ENCODE results near the gene FNDC8. TPM values are rescaled to one million over a fixed set of nuclear protein-coding genes. Genes with fewer than 3 reads are reported as not detected.
"Not testable (repeated sequence)": the region's sequence is repeated elsewhere in the genome, so short reads cannot be mapped to it uniquely, and the experiment has no call there.

The FNDC8 gene
- total RNA-seq, 2 donors from 2014 or later, result not detected

DNA sequence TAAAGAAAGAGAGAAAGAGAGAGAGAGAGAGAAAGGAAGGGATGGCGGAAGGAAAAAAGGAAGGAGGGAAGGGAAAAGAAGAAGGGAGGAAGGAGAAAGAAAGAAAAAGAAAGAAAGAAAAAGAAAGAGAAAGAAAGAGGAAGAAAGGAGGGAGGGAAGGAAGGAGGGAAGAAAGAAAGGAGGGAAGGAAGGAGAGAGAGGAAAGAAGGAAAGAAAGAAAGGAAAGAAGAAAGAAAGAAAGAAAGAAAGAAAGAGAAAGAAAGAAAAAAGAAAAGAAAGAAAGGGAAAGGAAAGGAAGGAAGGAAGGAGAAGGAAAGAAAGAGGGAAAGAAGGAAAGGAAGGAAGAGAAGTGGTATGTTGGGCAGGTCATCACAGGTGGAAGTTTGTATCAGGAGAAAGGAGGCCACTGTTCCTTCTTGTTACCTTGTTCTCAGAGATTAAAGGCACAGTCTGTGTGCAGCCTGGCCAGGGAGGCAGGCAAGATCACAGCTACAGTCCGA is 53.5 kb downstream of the FNDC8 start:
- Mint-ChIP-seq H3K4me1 (peaks cover 41% of the 10 kb centered on the region), H3K4me3 (peak overlapping the region; percentile 68), H3K27me3 (no peaks in the 10 kb centered on the region), H3K27ac (peak overlapping the region; percentile 96), H3K36me3 (ENCODE audit: low read depth) (peaks cover 2% of the 10 kb centered on the region)
- H3K9me3 ChIP-seq (ENCODE audit: control insufficient read depth, low read length, poor library complexity, severe bottlenecking), result no peaks in the 10 kb centered on the region
- ATAC-seq, result no peak
- DNase-seq, result no peak

GRCh38 chr17:35175638-35176415 is 54.4 kb downstream of the FNDC8 start:
- peak overlapping the region; percentile 96 for H3K27ac Mint-ChIP-seq
- peak overlapping the region; percentile 28 for H3K4me3 Mint-ChIP-seq
- H3K36me3 Mint-ChIP-seq (ENCODE audit: low read depth), result peaks cover 2% of the 10 kb centered on the region
- ATAC-seq (no peak), DNase-seq (no peak)
- H3K4me1 Mint-ChIP-seq, result peaks cover 47% of the 10 kb centered on the region
- H3K9me3 ChIP-seq (ENCODE audit: control insufficient read depth, low read length, poor library complexity, severe bottlenecking), result no peaks in the 10 kb centered on the region
- no peaks in the 10 kb centered on the region for H3K27me3 Mint-ChIP-seq

- Mint-ChIP-seq H3K4me3 (no peak overlapping the region), H3K27ac (peak overlapping the region; percentile 96), H3K4me1 (peaks cover 44% of the 10 kb centered on the region), H3K27me3 (no peaks in the 10 kb centered on the region), H3K36me3 (ENCODE audit: low read depth) (peaks cover 2% of the 10 kb centered on the region)
- no peak for DNase-seq
- no peaks in the 10 kb centered on the region for H3K9me3 ChIP-seq (ENCODE audit: control insufficient read depth, low read length, poor library complexity, severe bottlenecking)
- ATAC-seq, result no peak
Measured at GRCh38 chr17:35176897-35177296, 55.5 kb downstream of the FNDC8 start.

DNA sequence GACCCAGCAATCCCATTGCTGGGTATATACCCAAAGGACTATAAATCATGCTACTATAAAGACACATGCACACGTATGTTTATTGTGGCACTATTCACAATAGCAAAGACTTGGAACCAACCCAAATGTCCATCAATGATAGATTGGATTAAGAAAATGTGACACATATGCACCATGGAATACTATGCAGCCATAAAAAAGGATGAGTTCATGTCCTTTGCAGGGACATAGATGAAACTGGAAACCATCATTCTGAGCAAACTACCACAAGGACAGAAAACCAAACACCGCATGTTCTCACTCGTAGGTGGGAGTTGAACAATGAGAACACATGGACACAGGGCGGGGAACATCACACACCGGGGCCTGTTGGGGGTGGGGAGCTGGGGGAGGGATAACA is 58.0 kb downstream of the FNDC8 start:
- ATAC-seq; H3K36me3 Mint-ChIP-seq (ENCODE audit: low read depth); H3K4me3 Mint-ChIP-seq; H3K27me3 Mint-ChIP-seq; DNase-seq; H3K9me3 ChIP-seq (ENCODE audit: control insufficient read depth, low read length, poor library complexity, severe bottlenecking): not testable (repeated sequence)
- Mint-ChIP-seq H3K4me1 (peaks cover 48% of the 10 kb centered on the region), H3K27ac (peak overlapping the region; percentile 39)

Other genes with a start within 250 kb of the FNDC8 start
- 1 to 10 TPM; 3.5 to 5.1 TPM for gene CCT6B, start 160.2 kb upstream of the FNDC8 start, total RNA-seq
- gene ZNF830, start 160.1 kb upstream of the FNDC8 start, total RNA-seq, result 10 to 100 TPM; 28.0 to 33.3 TPM
- 10 to 100 TPM; 43.1 to 48.7 TPM for gene LIG3, start 141.1 kb upstream of the FNDC8 start, total RNA-seq
- gene RFFL, start 57.9 kb upstream of the FNDC8 start, total RNA-seq, result 10 to 100 TPM; 71.0 to 72.1 TPM
- 10 to 100 TPM in 1 of 2 donors, 1 to 10 TPM in 1; 8.7 to 14.2 TPM for gene RAD51D, start 1.8 kb upstream of the FNDC8 start, total RNA-seq
- 1 to 10 TPM; 9.5 to 9.6 TPM for gene NLE1, start 20.7 kb downstream of the FNDC8 start, total RNA-seq
- under 1 TPM; 0.15 to 0.23 TPM for gene UNC45B, start 26.2 kb downstream of the FNDC8 start, total RNA-seq
- under 1 TPM in 1 of 2 donors, not detected in 1; 0.32 TPM for gene SLC35G3, start 72.8 kb downstream of the FNDC8 start, total RNA-seq
- 100 to 1,000 TPM; 104 to 109 TPM for gene SLFN5, start 121.5 kb downstream of the FNDC8 start, total RNA-seq